ENCODE data around the gene GPHN.

DNA sequence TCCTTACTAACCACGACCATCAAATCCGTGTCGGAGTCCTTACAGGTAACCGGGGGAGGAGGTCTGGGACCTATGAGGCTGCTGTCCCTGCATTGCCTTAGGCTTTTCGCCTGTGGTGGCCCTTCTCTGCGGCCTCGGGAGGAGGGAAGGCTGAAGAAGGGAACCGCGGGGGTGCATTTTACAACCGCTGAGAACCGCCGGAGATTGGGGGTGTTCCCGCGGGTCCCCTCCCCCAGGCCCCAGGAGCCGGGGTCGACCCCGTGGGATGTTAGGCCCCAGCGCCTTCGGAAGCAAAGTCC is 549 bp downstream of the GPHN start:
- TF ChIP-seq EZH2 (IDR thresholded peaks at IDR 0.05) (no peak), POLR2AphosphoS5 (IDR thresholded peaks at IDR 0.05; ENCODE audit: borderline replicate concordance, low read depth, low read length) (no peak), FOXP2 (optimal IDR thresholded peaks at IDR 0.05; ENCODE audit: control extremely low read depth, extremely low read length, insufficient read depth) (no peak)
